Kidney (tissue), 14 donors: ENCODE data around the gene RELL2. TPM values are rescaled to one million over a fixed set of nuclear protein-coding genes. Genes with fewer than 3 reads are reported as not detected.

ENCODE experiments used
- DNase-seq, 5 donors: peaks; one replicate each; pipeline ENCODE4 v3.0.0-alpha.2; 2013 to 2020
- FAIRE-seq: peaks from 2 replicates; lab custom pipeline; 2012; peaks lifted over from hg19 to GRCh38; lab: Jason Lieb, UNC
- H3K27ac ChIP-seq, 2 donors: one replicate each; pipeline ENCODE4 v1.7.0; 2013; ENCODE audit warnings: low read depth in 2 of 2, low read length in 2 of 2, inconsistent platforms in 1 of 2
- H3K27me3 ChIP-seq: one replicate; pipeline ENCODE4 v1.7.1; 2013; ENCODE audit warnings: low read length, inconsistent platforms; ENCODE audit not compliant: control insufficient read depth, insufficient read depth
- H3K36me3 ChIP-seq, 3 donors: one replicate each; pipeline versions ENCODE4 v1.7.0 to v1.7.1; 2013; ENCODE audit warnings: low read length in 3 of 3, control low read depth in 1 of 3, inconsistent platforms in 1 of 3; ENCODE audit not compliant: insufficient read depth in 3 of 3, control insufficient read depth in 2 of 3
- H3K4me1 ChIP-seq, 3 donors: one replicate each; pipeline versions ENCODE4 v1.7.0 to v1.7.1; 2013; ENCODE audit warnings: low read length in 3 of 3, inconsistent platforms in 1 of 3, low read depth in 1 of 3; ENCODE audit not compliant: control insufficient read depth in 2 of 3, insufficient read depth in 2 of 3
- H3K4me3 ChIP-seq, 3 donors: one replicate each; pipeline versions ENCODE4 v1.7.0 to v1.8.1; 2013; ENCODE audit warnings: low read length in 3 of 3, control low read depth in 1 of 3, inconsistent platforms in 1 of 3
- H3K9ac ChIP-seq, 3 donors: one replicate each; pipeline versions ENCODE4 v1.7.0 to v1.7.1; 2013; ENCODE audit warnings: low read length in 3 of 3, control low read depth in 1 of 3, inconsistent platforms in 1 of 3
- H3K9me3 ChIP-seq, 3 donors: one replicate each; pipeline versions ENCODE4 v1.7.0 to v1.7.1; 2013; ENCODE audit warnings: low read length in 3 of 3, control low read depth in 1 of 3, inconsistent platforms in 1 of 3; ENCODE audit not compliant: control insufficient read depth in 2 of 3, insufficient read depth in 1 of 3
- CTCF ChIP-seq: IDR thresholded peaks from 3 replicates; pipeline ENCODE4 v1.5.1; 2012; ENCODE audit warnings: mild to moderate bottlenecking, moderate library complexity, borderline replicate concordance; ENCODE audit not compliant: insufficient read depth; ENCODE audit errors: extremely low read depth
- intact Hi-C: fragments of 100-400 bp; cut with DNase I; formaldehyde crosslinking; loops from one replicate; pipeline ENCODE4 v1.11.1; 2022
- polyA plus RNA-seq: library from polyadenylated mRNA; stranded (reverse); fragments of 350-450 nt; fragmentation: Illumina TruSeq; extraction: RNeasy Lipid Tissue Mini Kit (QIAGEN cat#74804); gene quantifications from one replicate; pipeline ENCODE4 v1.2.3, GENCODE V29; 2014; ENCODE audit warnings: low read depth, low replicate concordance; ENCODE audit not compliant: insufficient read depth
- total RNA-seq: library from RNA; stranded (reverse); fragmentation: NEBNext Ultra II Directional; extraction: Animal tissue kit (Norgen Biotek cat#: 25700); gene quantifications from one replicate; pipeline ENCODE4 v1.2.1, GENCODE V29; 2021
- donor health status: control.
- donor health status: control.
- donor health status: control.
- donor health status: control.
- donor health status: control.
- donor health status: DM: yes; HTN: yes; CAD: no.
- donor health status: Normal renal cell carcinoma (clear cell type).

RELL2 gene
- total and polyA plus RNA-seq, 2 donors from 2014 or later: 3.0 to 8.2 TPM

DNA sequence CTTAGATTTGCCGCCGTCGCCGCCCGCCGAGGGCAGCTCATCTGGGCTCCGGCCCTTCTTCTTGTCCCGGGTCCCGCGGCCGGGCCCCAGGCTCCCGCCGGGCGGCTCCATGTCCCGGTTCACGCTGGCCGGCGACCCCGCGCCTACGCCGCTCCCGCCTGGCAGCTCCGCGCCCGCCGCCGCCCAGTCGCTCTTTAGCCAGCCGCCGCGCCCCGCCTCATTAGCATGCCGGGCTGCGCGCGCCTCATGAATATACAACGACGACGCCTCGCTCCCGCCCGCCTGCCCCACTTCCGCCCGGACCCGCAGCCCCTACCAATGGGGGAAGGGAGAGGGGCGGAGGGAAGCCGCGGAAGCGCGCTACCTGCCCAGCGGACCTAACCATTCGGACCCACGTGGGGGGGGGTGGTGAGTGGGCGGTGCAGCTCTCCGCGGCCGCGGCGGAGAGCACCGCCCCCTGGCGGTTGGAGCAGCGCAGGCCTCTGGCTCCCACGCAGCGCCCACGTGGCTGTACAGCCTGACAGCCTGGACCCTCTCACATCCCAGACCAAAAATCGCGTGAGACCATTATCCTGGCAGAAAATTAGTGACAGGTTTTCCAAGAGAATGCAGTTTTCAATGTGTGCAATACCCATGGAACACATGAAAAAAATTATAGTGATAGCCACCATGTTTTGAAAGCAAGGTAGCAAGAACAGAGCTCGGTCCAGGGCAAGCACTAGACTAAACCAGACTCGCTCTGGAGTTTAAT is 17.8 kb upstream of the RELL2 start, which contains the start of gene DIAPH1:
Gene DIAPH1 (minus strand): TSS at position 197 of the 751 bp plus-strand sequence. CDS start 86 bp downstream, at position 111.
- intact Hi-C loops: no loop called here
- DNase-seq (peak; percentile 98 to 99 (median 99)), FAIRE-seq (no peak)
- Histone ChIP-seq H3K4me3 (peak within 1 kb of the TSS; percentile 62 to 93 (median 62)), H3K4me1 (peaks cover 0 to 16% (median 3%) of the 10 kb centered on the region in 3 donors), H3K27ac (peak within 1 kb of the TSS; percentile 90 to 94), H3K9me3 (no peaks in the 10 kb centered on the region), H3K36me3 (peaks cover 5 to 33% (median 11%) of the 10 kb centered on the region in 3 donors), H3K27me3 (no peaks in the 10 kb centered on the region), H3K9ac (peak within 1 kb of the TSS; percentile 20 to 77 (median 55))
- peak; percentile 96 for TF ChIP-seq CTCF

DNA sequence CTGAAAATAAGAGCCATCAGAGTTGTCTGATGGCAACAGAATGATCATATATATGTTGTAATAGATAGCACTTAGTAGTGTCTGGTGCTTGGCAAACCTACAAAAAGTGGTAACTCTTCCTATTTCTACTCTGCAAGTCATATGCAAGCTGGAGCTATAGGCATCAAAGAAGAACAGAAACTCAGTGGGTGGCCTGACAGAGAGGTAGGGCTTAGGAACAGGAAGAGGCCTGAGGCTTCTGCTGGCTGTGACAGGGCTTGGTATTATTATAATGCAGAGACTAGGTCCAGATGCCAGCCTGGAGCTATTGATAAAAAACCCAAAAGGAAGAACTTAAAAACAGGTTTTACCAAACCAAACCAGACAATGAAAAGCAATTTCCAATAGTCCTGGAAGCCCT is 13.6 kb upstream of the RELL2 start:
- DNase-seq (no peak), FAIRE-seq (no peak)

DNA sequence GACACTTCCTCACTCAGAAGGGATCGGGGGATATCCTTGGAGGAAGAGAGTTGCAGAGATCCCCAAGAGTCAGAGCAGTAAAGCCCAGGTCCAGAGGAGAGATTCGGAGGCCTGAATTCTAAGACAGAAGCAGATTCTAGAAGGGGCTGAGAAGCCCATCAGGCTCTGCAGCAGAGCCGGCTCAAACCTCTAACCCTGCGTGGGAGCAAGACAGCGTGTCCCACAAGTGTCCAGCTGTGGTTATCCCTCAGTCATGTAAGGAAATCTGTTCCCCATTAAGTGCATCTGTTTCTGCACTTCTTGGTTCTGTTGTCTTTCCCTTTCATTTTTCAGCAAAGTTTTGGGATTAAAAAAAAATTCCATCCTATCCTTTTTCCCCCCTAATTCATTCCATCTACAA is 13.2 kb upstream of the RELL2 start:
- Histone ChIP-seq H3K27ac (no peak overlapping the region), H3K4me3 (no peak overlapping the region), H3K9me3 (no peaks in the 10 kb centered on the region), H3K27me3 (no peaks in the 10 kb centered on the region), H3K9ac (no peak overlapping the region), H3K4me1 (peaks cover 0 to 5% (median 0%) of the 10 kb centered on the region in 3 donors), H3K36me3 (peaks cover 8 to 55% (median 26%) of the 10 kb centered on the region in 3 donors)
- no peak for FAIRE-seq
- no peak for TF ChIP-seq CTCF
- intact Hi-C loops: no loop called here
- DNase-seq: no peak

More for the DNA sequence above, 13.6 kb upstream of the RELL2 start:
- H3K27ac ChIP-seq: no peak overlapping the region
- intact Hi-C loops: no loop called here
- no peaks in the 10 kb centered on the region for H3K27me3 ChIP-seq
- TF ChIP-seq CTCF: no peak
- H3K36me3 ChIP-seq: peaks cover 8 to 51% (median 22%) of the 10 kb centered on the region in 3 donors
- H3K9me3 ChIP-seq: no peaks in the 10 kb centered on the region
- no peak overlapping the region for H3K9ac ChIP-seq
- H3K4me1 ChIP-seq: peaks cover 0 to 5% (median 0%) of the 10 kb centered on the region in 3 donors
- H3K4me3 ChIP-seq: no peak overlapping the region
